ENCODE results near the gene PUS1. TPM values are rescaled to one million over a fixed set of nuclear protein-coding genes. Genes with fewer than 3 reads are reported as not detected.

The PUS1 gene
- total and polyA plus RNA-seq, 2 of the 4 experiments (the other 2 are of a cell fraction): 14.0 to 36.7 TPM

GRCh38 chr12:131914179-131914702 is 14.8 kb upstream of the PUS1 start:
- H4K20me1 ChIP-seq (ENCODE audit: insufficient read depth, low read length): peaks cover 14% of the 10 kb centered on the region; the same call in 1 of the 2 replicates
- H3K9me3 ChIP-seq (ENCODE audit: control insufficient read depth, insufficient read depth, low read length): no peaks in the 10 kb centered on the region
- no peak overlapping the region for H3K9ac ChIP-seq (ENCODE audit: low read depth, low read length)
- H3K4me3 ChIP-seq (ENCODE audit: insufficient read depth, low read depth, low read length): no peak overlapping the region
- H2BK120ac ChIP-seq (ENCODE audit: low read depth, low read length): no peak overlapping the region
- DNase-seq: no peak
- intact Hi-C loops (cut with micrococcal nuclease): no loop called here
- H3K27ac ChIP-seq (ENCODE audit: insufficient read depth, low read length): no peak overlapping the region
- 93% methylated on average over 7 of the region's 14 CpGs; no CpG with 5 or more reads in 1 of the 2 experiments for WGBS, 2 experiments (ENCODE audit: extremely low coverage in 2 of 2, insufficient read length in 1 of 2)
- no peaks in the 10 kb centered on the region for H3K27me3 ChIP-seq (ENCODE audit: control insufficient read depth, insufficient read depth, low read length)
- ChIA-PET CTCF (no interaction called here), POLR2A (ENCODE audit: unreplicated experiment) (no interaction called here)
- no peak overlapping the region for H3K56ac ChIP-seq (ENCODE audit: extremely low read depth, insufficient read depth, low read length)
- no peak overlapping the region for H2AK5ac ChIP-seq (ENCODE audit: low read depth, low read length)
- ATAC-seq (ENCODE audit: low read depth): no peak
- no peak for TF ChIP-seq RFX5 (IDR thresholded peaks at IDR 0.05; ENCODE audit: low read depth, low read length)
- no peak for TF ChIP-seq BHLHE40 (IDR thresholded peaks at IDR 0.05; ENCODE audit: low read depth, low read length)
- TF ChIP-seq ELK1 (IDR thresholded peaks at IDR 0.05; ENCODE audit: borderline replicate concordance, low read depth, low read length): no peak
- TF ChIP-seq SMC3 (IDR thresholded peaks at IDR 0.05; ENCODE audit: low read depth, low read length): no peak
- no peak for TF ChIP-seq FOS (IDR thresholded peaks at IDR 0.05; ENCODE audit: low read depth, low read length)
- no peak for TF ChIP-seq MAZ (IDR thresholded peaks at IDR 0.05; ENCODE audit: borderline replicate concordance, low read depth, low read length)
- TF ChIP-seq, protein P1, sequence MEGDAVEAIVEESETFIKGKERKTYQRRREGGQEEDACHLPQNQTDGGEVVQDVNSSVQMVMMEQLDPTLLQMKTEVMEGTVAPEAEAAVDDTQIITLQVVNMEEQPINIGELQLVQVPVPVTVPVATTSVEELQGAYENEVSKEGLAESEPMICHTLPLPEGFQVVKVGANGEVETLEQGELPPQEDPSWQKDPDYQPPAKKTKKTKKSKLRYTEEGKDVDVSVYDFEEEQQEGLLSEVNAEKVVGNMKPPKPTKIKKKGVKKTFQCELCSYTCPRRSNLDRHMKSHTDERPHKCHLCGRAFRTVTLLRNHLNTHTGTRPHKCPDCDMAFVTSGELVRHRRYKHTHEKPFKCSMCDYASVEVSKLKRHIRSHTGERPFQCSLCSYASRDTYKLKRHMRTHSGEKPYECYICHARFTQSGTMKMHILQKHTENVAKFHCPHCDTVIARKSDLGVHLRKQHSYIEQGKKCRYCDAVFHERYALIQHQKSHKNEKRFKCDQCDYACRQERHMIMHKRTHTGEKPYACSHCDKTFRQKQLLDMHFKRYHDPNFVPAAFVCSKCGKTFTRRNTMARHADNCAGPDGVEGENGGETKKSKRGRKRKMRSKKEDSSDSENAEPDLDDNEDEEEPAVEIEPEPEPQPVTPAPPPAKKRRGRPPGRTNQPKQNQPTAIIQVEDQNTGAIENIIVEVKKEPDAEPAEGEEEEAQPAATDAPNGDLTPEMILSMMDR (conservative IDR thresholded peaks at IDR 0.05; ENCODE audit: low read depth, low read length): no peak
- no peak for TF ChIP-seq CHD1 (IDR thresholded peaks at IDR 0.05; ENCODE audit: low read depth, low read length)
- no peak for TF ChIP-seq MAFK (IDR thresholded peaks at IDR 0.05; ENCODE audit: low read depth, low read length)
- no peak overlapping the region for H2AK9ac ChIP-seq (replicated peaks; ENCODE audit: low read depth, low read length, poor library complexity)
- H2BK15ac ChIP-seq (ENCODE audit: low read depth, low read length): no peak overlapping the region
- no peak overlapping the region for H2AFZ ChIP-seq (replicated peaks; ENCODE audit: low read length, poor library complexity)
- no peak overlapping the region for H3K23ac ChIP-seq (ENCODE audit: low read depth, low read length)
- H3K79me1 ChIP-seq (ENCODE audit: low read depth in 1 of 2, low read length in 2 of 2): 0 out of 4 replicates have a peak, but pooled peaks cover 0 to 10% of the 10 kb centered on the region in 2 experiments
- no peaks in the 10 kb centered on the region for H3K9me1 ChIP-seq (ENCODE audit: insufficient read depth, low read length)
- no peak overlapping the region for H2BK20ac ChIP-seq (ENCODE audit: low read depth, low read length)
- BruUV-seq (replicated peaks): no TSS peak
- no peak overlapping the region for H4K8ac ChIP-seq (ENCODE audit: low read depth in 2 of 2, low read length in 2 of 2)
- no peak overlapping the region for H3K4ac ChIP-seq (ENCODE audit: low read depth, low read length)
- H3K4me2 ChIP-seq (ENCODE audit: low read depth, low read length): no peak overlapping the region
- peaks cover 9% of the 10 kb centered on the region for H3K4me1 ChIP-seq (ENCODE audit: control insufficient read depth, insufficient read depth, low read length)
- H4K5ac ChIP-seq (ENCODE audit: low read depth, low read length): no peak overlapping the region
- H3K36me3 ChIP-seq (ENCODE audit: control insufficient read depth, insufficient read depth, low read length): peaks cover 71% of the 10 kb centered on the region
- H2BK5ac ChIP-seq (ENCODE audit: low read depth, low read length, poor library complexity, severe bottlenecking): no peak overlapping the region
- in situ Hi-C loops (cut with MboI; ENCODE audit: low sequenced_read_pairs): no loop called here
- no peak overlapping the region for H3K14ac ChIP-seq (replicated peaks; ENCODE audit: low read depth, low read length)
- H3K18ac ChIP-seq (ENCODE audit: low read depth, low read length): no peak overlapping the region
- dilution Hi-C loops (cut with HindIII; ENCODE audit: low sequenced_read_pairs, unreplicated experiment): no loop called here
- no peak overlapping the region for H4K91ac ChIP-seq (ENCODE audit: insufficient read depth, low read depth, low read length)

Measured in IMR-90 (cell line).